ENCODE data around the gene CD34. TPM values are rescaled to one million over a fixed set of nuclear protein-coding genes. Genes with fewer than 3 reads are reported as not detected.

CD34 gene
- polyA plus RNA-seq, 3 donors, result 9.4 to 71.1 (median 70.4) TPM

GRCh38 chr1:207849016-207849415 lies 61.9 kb downstream of the CD34 start:
- 41 to 62% (median 50%) methylated on average over 3 of the region's 3 CpGs for WGBS, 3 donors
- H3K27ac ChIP-seq (ENCODE audit: low read depth, low read length), result no peak overlapping the region

DNA sequence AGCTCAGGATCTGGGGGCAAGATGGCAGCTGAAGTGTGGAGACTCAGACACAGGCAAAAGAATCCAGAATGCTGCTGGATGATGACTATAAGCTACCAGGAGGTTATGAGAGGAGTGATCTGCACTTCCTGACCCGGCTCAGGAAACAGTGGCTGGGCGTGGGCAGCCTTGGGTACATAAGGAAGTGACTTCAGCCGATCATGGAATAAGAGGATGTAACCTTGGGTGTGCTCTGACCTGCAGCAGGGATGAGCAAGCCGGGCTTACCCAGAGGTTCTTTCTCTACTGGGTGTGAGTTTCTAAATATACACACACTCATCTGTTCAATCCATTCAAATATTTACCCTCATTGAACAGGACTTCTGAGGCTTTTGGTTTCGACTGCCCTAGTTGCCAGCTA lies 62.7 kb downstream of the CD34 start:
- no peak overlapping the region for H3K27ac ChIP-seq (ENCODE audit: low read depth, low read length)
- 37 to 50% (median 39%) methylated on average over 5 of the region's 5 CpGs for WGBS, 3 donors

DNA sequence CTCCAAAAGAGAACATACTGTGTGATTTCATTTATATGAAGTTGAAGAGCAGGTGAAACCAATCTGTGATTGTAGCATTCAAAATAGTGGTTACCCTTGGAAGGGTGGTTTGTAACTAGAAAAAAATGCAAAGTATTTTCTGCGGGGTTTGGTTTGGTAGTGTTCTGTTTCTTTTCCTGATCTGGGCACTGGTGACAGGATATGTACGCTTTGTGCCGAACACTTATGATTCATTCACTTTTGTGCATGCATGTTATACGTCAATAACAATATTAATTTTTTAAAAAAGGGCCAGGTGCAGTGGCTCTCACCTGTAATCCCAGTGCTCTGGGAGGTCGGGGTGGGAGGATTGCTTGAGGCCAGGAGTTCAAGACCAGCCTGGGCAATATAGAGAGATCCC lies 63.8 kb downstream of the CD34 start:
- H3K27ac ChIP-seq (ENCODE audit: low read depth, low read length), result no peak overlapping the region
- 87 to 93% (median 87%) methylated on average over 5 of the region's 5 CpGs for WGBS, 3 donors

DNA sequence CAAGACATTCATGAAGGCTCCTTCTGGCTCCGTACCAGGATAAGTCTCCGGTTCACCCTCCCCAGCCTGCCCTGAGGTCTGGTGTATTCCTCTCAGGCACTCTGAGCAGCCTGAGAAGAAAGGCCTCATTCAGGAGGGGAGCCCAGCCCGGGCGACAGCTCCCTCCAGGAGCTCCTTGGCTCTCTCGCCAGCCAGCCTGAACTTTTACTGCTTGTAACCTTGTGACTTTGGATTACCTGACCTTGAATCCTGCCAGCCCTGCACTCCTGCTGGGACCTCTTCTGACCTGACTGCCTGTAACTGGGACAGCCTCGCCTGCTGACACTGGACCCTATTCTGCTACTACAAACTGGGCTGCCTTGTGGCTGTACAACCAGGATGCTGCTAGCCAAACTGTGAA lies 65.8 kb downstream of the CD34 start:
- H3K27ac ChIP-seq (ENCODE audit: low read depth, low read length), result no peak overlapping the region
- 53 to 77% (median 69%) methylated on average over 6 of the region's 6 CpGs for WGBS, 3 donors

DNA sequence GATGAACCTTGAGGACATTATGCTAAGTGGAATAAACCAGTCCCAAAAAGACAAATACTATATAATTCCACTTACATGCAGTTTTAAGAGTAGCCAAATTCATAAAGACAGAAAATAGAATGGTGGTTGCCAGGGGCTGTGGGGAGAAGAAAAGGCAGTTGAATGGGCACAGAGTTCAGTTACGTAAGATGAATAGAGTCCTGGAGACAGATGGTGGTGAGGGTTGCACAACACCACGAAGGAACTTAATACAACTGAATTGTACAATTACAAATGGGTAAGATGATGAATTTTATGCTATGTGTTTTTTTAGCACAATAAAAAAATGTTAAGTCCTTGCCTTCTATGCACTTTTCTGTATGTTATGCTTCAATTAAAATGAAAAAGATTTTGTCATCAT lies 66.6 kb downstream of the CD34 start:
- no peak overlapping the region for H3K27ac ChIP-seq (ENCODE audit: low read depth, low read length)
- WGBS, 3 donors, result 44 to 87% (median 48%) methylated on average over 2 of the region's 2 CpGs

- WGBS, 3 donors, result 90 to 95% (median 92%) methylated on average over 6 of the region's 6 CpGs
- no peak overlapping the region for H3K27ac ChIP-seq (ENCODE audit: low read depth, low read length)
These were observed 68.4 kb downstream of the CD34 start for GRCh38 chr1:207842506-207842905.

GRCh38 chr1:207841901-207842300 lies 69.0 kb downstream of the CD34 start:
- H3K27ac ChIP-seq (ENCODE audit: low read depth, low read length), result no peak overlapping the region
- WGBS, 3 donors, result 48 to 81% (median 54%) methylated on average over 4 of the region's 4 CpGs

DNA sequence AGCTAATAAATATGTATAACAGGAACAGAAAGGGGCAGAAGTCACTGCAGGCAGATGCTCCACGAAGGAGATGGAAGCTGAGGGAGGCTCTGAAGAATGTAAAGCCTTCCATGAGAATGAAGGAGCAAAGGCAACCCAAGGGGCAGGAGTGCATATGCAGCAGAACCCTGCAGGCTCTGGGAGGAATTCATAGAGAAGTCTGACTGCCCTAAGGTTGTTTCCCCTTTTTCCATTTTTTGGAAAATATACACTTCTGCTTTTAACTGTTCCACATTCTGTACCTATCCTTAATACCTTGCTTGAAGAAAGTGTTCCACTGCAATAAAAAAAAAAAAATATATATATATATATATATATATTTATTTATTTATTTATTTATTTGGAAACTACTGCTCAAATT lies 69.6 kb downstream of the CD34 start:
- no peak overlapping the region for H3K27ac ChIP-seq (ENCODE audit: low read depth, low read length)
- WGBS, 3 donors, result 53 to 95% (median 61%) methylated on average over 1 of the region's 1 CpG

DNA sequence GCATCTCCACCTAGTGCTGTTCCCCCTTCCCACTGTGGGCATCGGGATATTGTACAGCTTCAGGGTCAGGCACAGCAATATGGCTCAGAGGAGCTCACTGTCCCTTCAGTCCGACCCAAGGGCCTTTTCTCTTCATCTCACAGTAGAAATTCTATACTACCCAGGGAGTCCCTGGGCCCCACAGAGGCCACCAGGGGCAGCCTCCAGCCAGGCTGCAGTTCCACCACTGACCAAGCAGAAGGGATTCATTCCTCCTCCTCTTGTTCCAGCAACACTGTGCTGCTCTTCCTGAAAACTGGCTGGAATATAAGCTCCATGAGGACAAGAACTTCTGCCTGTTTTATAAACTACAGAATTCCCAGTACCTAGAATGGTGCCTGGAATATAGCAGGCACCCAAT lies 70.5 kb downstream of the CD34 start:
- 89 to 93% (median 92%) methylated on average over 2 of the region's 2 CpGs for WGBS, 3 donors
- no peak overlapping the region for H3K27ac ChIP-seq (ENCODE audit: low read depth, low read length)

- no peak overlapping the region for H3K27ac ChIP-seq (ENCODE audit: low read depth, low read length)
These were observed 71.9 kb downstream of the CD34 start for GRCh38 chr1:207839083-207839413.

- H3K27ac ChIP-seq (ENCODE audit: low read depth, low read length), result no peak overlapping the region
- 50 to 72% (median 70%) methylated on average over 15 of the region's 15 CpGs for WGBS, 3 donors
These were observed 72.5 kb downstream of the CD34 start for GRCh38 chr1:207838156-207839082.

- no peak overlapping the region for H3K27ac ChIP-seq (ENCODE audit: low read depth, low read length)
- 92 to 94% (median 92%) methylated on average over 4 of the region's 4 CpGs for WGBS, 3 donors
These were observed 73.3 kb downstream of the CD34 start for GRCh38 chr1:207837673-207838072.

DNA sequence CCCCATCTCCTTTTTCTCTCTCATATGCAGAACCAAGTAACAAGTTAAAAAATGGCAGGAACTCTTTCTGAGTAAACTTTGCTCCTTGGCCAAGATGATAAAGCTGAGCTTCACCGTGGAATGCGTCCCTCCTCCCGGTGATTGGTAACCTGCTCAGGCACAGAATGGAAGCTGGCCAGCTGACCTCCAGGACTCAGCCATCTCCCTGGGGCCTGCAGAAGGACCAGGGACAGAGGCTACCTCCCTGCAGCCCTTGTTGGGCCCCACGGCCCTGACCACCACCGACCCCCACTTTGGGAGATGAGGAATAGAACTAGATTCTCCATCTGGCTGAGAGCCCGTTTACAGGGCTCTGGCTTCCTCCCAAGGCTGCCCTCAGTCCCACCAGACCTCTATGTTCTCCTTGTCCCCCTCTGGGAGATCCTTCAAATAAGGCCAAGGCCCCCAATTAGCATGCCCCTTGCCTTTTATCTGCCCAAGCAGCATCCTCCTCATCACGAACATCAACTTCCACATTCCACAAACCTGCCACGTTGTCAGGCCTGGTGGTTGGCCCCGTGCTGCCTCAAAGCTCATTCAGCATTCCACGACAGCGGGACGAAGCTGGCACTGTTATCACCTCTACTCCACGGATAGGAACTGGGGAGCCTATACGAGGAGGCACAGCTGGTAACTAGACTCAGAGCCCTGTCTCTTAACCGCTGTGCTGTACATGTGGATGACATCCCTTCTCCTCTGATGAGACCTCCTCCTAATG lies 74.2 kb downstream of the CD34 start:
- no peak overlapping the region for H3K27ac ChIP-seq (ENCODE audit: low read depth, low read length)
- WGBS, 3 donors, result 69 to 73% (median 71%) methylated on average over 15 of the region's 15 CpGs

- H3K27ac ChIP-seq (ENCODE audit: low read depth, low read length), result no peak overlapping the region
- WGBS, 3 donors, result 85 to 96% (median 85%) methylated on average over 6 of the region's 6 CpGs
These were observed 75.0 kb downstream of the CD34 start for GRCh38 chr1:207835958-207836357.

DNA sequence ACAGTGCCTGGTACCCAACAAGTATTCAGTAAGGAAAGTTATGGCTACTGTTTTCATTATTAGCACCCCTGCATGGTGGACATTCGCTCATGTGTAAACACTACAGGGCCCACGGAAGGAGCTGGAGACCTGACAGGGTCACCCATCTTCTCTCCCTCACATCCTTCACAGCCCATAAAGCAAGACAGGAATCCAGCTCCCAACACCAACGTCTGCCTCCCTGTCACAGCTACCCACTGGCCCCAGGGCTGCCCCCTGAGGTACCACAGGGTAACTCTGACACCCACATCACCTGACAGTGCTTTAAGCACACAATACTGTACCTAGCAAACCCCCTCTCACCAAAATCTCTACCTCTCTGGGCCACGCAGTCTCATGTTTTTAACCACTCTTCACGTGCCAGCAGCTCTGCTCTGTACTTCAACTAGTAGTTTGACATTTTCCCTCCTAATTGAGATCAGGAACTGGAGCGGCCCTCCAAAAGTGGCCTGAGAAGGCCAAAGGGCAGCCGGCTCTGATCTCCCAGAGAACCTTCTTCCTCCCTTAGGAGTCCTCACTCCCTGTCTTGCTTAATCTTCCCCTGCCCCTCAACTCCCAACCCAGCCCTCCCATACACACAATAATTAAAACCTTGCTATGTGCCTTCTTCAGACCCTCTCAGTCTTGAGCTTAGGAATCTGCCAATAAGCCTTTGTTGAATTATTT lies 76.8 kb downstream of the CD34 start:
- WGBS, 3 donors, result 65 to 94% (median 75%) methylated on average over 7 of the region's 7 CpGs
- H3K27ac ChIP-seq (ENCODE audit: low read depth, low read length), result no peak overlapping the region

- WGBS, 3 donors, result 47 to 92% (median 59%) methylated on average over 6 of the region's 6 CpGs
- no peak overlapping the region for H3K27ac ChIP-seq (ENCODE audit: low read depth, low read length)
These were observed 77.5 kb downstream of the CD34 start for GRCh38 chr1:207833381-207833780.

- 93 to 95% (median 94%) methylated on average over 8 of the region's 8 CpGs for WGBS, 3 donors
- no peak overlapping the region for H3K27ac ChIP-seq (ENCODE audit: low read depth, low read length)
These were observed 78.1 kb downstream of the CD34 start for GRCh38 chr1:207832796-207833195.

- H3K27ac ChIP-seq (ENCODE audit: low read depth, low read length), result no peak overlapping the region
- WGBS, 3 donors, result 63 to 83% (median 67%) methylated on average over 9 of the region's 9 CpGs
These were observed 79.2 kb downstream of the CD34 start for GRCh38 chr1:207831517-207832327.

Data from adipose tissue (tissue), 3 donors.